ENCODE data around the gene INMT.
"Not testable (repeated sequence)": the region's sequence is repeated elsewhere in the genome, so short reads cannot be mapped to it uniquely, and the experiment has no call there.

The INMT gene

GRCh38 chr7:30713392-30713791 is 38.5 kb upstream of the INMT start:
- no peak overlapping the region for H2AFZ ChIP-seq (ENCODE audit: low read length)
- H3K79me2 ChIP-seq (ENCODE audit: insufficient read depth, low read length), result no peaks in the 10 kb centered on the region
- no peaks in the 10 kb centered on the region for H4K20me1 ChIP-seq (ENCODE audit: insufficient read depth, low read length, poor library complexity, severe bottlenecking)
- H3K4me1 ChIP-seq (ENCODE audit: insufficient read depth, low read length, poor library complexity, severe bottlenecking), result no peaks in the 10 kb centered on the region
- no peaks in the 10 kb centered on the region; the same call in 1 of the 2 replicates for H3K9me3 ChIP-seq (ENCODE audit: insufficient read depth, low read depth, low read length)
- H3K4me2 ChIP-seq (ENCODE audit: low read depth, low read length, poor library complexity, severe bottlenecking), result no peak overlapping the region
- H3K27me3 ChIP-seq (ENCODE audit: insufficient read depth, low read length, poor library complexity, severe bottlenecking), result no peaks in the 10 kb centered on the region
- H3K36me3 ChIP-seq (ENCODE audit: insufficient read depth, low read length), result no peaks in the 10 kb centered on the region
- no peak overlapping the region for H3K9ac ChIP-seq (ENCODE audit: low read depth, low read length, poor library complexity, severe bottlenecking)
- TF ChIP-seq CTCF (conservative IDR thresholded peaks at IDR 0.05; ENCODE audit: low read length) (no peak), EZH2phosphoT487 (IDR thresholded peaks at IDR 0.05; ENCODE audit: borderline replicate concordance) (no peak)
- H3K9me2 ChIP-seq (replicated peaks; ENCODE audit: low read depth, low read length), result no peaks in the 10 kb centered on the region
- no peak overlapping the region for H3K4me3 ChIP-seq (ENCODE audit: low read length, poor library complexity, severe bottlenecking)
- H3F3A ChIP-seq (ENCODE audit: low read depth), result no peaks in the 10 kb centered on the region

GRCh38 chr7:30714129-30714528 is 37.8 kb upstream of the INMT start:
- H4K20me1 ChIP-seq (ENCODE audit: insufficient read depth, low read length, poor library complexity, severe bottlenecking), result no peaks in the 10 kb centered on the region
- no peak overlapping the region for H3K9ac ChIP-seq (ENCODE audit: low read depth, low read length, poor library complexity, severe bottlenecking)
- no peaks in the 10 kb centered on the region for H3K4me1 ChIP-seq (ENCODE audit: insufficient read depth, low read length, poor library complexity, severe bottlenecking)
- no peak overlapping the region for H2AFZ ChIP-seq (ENCODE audit: low read length)
- H3F3A ChIP-seq (ENCODE audit: low read depth), result no peaks in the 10 kb centered on the region
- no peak for TF ChIP-seq EZH2phosphoT487 (IDR thresholded peaks at IDR 0.05; ENCODE audit: borderline replicate concordance)
- TF ChIP-seq CTCF (conservative IDR thresholded peaks at IDR 0.05; ENCODE audit: low read length), result no peak
- no peaks in the 10 kb centered on the region for H3K9me2 ChIP-seq (replicated peaks; ENCODE audit: low read depth, low read length)
- no peaks in the 10 kb centered on the region for H3K36me3 ChIP-seq (ENCODE audit: insufficient read depth, low read length)
- H3K27me3 ChIP-seq (ENCODE audit: insufficient read depth, low read length, poor library complexity, severe bottlenecking), result no peaks in the 10 kb centered on the region
- H3K79me2 ChIP-seq (ENCODE audit: insufficient read depth, low read length), result no peaks in the 10 kb centered on the region
- H3K9me3 ChIP-seq (ENCODE audit: insufficient read depth, low read depth, low read length), result no peaks in the 10 kb centered on the region; the same call in 1 of the 2 replicates
- H3K4me3 ChIP-seq (ENCODE audit: low read length, poor library complexity, severe bottlenecking), result no peak overlapping the region
- H3K4me2 ChIP-seq (ENCODE audit: low read depth, low read length, poor library complexity, severe bottlenecking), result no peak overlapping the region

GRCh38 chr7:30717181-30717580 is 34.8 kb upstream of the INMT start:
- Histone ChIP-seq H3K9me2 (replicated peaks; ENCODE audit: low read depth, low read length) (no peaks in the 10 kb centered on the region), H3K36me3 (ENCODE audit: insufficient read depth, low read length) (no peaks in the 10 kb centered on the region), H2AFZ (ENCODE audit: low read length) (no peak overlapping the region), H4K20me1 (ENCODE audit: insufficient read depth, low read length, poor library complexity, severe bottlenecking) (no peaks in the 10 kb centered on the region), H3F3A (ENCODE audit: low read depth) (no peaks in the 10 kb centered on the region), H3K27me3 (ENCODE audit: insufficient read depth, low read length, poor library complexity, severe bottlenecking) (no peaks in the 10 kb centered on the region), H3K79me2 (ENCODE audit: insufficient read depth, low read length) (no peaks in the 10 kb centered on the region), H3K4me3 (ENCODE audit: low read length, poor library complexity, severe bottlenecking) (no peak overlapping the region), H3K9ac (ENCODE audit: low read depth, low read length, poor library complexity, severe bottlenecking) (no peak overlapping the region), H3K9me3 (ENCODE audit: insufficient read depth, low read depth, low read length) (peaks cover 3% of the 10 kb centered on the region; the same call in 1 of the 2 replicates), H3K4me1 (ENCODE audit: insufficient read depth, low read length, poor library complexity, severe bottlenecking) (no peaks in the 10 kb centered on the region), H3K4me2 (ENCODE audit: low read depth, low read length, poor library complexity, severe bottlenecking) (no peak overlapping the region)
- TF ChIP-seq EZH2phosphoT487 (IDR thresholded peaks at IDR 0.05; ENCODE audit: borderline replicate concordance) (no peak), CTCF (conservative IDR thresholded peaks at IDR 0.05; ENCODE audit: low read length) (peak; percentile 33; the same call in 1 of the 2 replicates)

- not testable (repeated sequence) for H3K9me2 ChIP-seq (replicated peaks; ENCODE audit: low read depth, low read length); H3K4me3 ChIP-seq (ENCODE audit: low read length, poor library complexity, severe bottlenecking); H2AFZ ChIP-seq (ENCODE audit: low read length); H3K4me2 ChIP-seq (ENCODE audit: low read depth, low read length, poor library complexity, severe bottlenecking); H4K20me1 ChIP-seq (ENCODE audit: insufficient read depth, low read length, poor library complexity, severe bottlenecking); H3K9ac ChIP-seq (ENCODE audit: low read depth, low read length, poor library complexity, severe bottlenecking); H3K79me2 ChIP-seq (ENCODE audit: insufficient read depth, low read length); H3K27me3 ChIP-seq (ENCODE audit: insufficient read depth, low read length, poor library complexity, severe bottlenecking); H3F3A ChIP-seq (ENCODE audit: low read depth); H3K36me3 ChIP-seq (ENCODE audit: insufficient read depth, low read length); H3K4me1 ChIP-seq (ENCODE audit: insufficient read depth, low read length, poor library complexity, severe bottlenecking); H3K9me3 ChIP-seq (ENCODE audit: insufficient read depth, low read depth, low read length)
Observed at GRCh38 chr7:30719434-30719833, 32.5 kb upstream of the INMT start.
